Fibroblast of skin of abdomen (primary cell): ENCODE results near the gene APPL1. TPM values are rescaled to one million over a fixed set of nuclear protein-coding genes. Genes with fewer than 3 reads are reported as not detected.

Source experiments
- DNase-seq: peaks from one replicate; pipeline ENCODE4 v3.0.0-alpha.2; 2013
- polyA plus RNA-seq, 2 experiments: library from polyadenylated mRNA; unstranded; fragments of 120-200 nt; gene quantifications; one replicate each; pipeline ENCODE4 v1.2.1, GENCODE V29; 2013; ENCODE audit not compliant: insufficient read length in 2 of 2

Gene APPL1, protein sequence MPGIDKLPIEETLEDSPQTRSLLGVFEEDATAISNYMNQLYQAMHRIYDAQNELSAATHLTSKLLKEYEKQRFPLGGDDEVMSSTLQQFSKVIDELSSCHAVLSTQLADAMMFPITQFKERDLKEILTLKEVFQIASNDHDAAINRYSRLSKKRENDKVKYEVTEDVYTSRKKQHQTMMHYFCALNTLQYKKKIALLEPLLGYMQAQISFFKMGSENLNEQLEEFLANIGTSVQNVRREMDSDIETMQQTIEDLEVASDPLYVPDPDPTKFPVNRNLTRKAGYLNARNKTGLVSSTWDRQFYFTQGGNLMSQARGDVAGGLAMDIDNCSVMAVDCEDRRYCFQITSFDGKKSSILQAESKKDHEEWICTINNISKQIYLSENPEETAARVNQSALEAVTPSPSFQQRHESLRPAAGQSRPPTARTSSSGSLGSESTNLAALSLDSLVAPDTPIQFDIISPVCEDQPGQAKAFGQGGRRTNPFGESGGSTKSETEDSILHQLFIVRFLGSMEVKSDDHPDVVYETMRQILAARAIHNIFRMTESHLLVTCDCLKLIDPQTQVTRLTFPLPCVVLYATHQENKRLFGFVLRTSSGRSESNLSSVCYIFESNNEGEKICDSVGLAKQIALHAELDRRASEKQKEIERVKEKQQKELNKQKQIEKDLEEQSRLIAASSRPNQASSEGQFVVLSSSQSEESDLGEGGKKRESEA
- polyA plus RNA-seq (2013, experiment 1 of 2; ENCODE audit: insufficient read length): 23.6 TPM
- polyA plus RNA-seq (2013, experiment 2 of 2; ENCODE audit: insufficient read length): 24.0 TPM

DNA sequence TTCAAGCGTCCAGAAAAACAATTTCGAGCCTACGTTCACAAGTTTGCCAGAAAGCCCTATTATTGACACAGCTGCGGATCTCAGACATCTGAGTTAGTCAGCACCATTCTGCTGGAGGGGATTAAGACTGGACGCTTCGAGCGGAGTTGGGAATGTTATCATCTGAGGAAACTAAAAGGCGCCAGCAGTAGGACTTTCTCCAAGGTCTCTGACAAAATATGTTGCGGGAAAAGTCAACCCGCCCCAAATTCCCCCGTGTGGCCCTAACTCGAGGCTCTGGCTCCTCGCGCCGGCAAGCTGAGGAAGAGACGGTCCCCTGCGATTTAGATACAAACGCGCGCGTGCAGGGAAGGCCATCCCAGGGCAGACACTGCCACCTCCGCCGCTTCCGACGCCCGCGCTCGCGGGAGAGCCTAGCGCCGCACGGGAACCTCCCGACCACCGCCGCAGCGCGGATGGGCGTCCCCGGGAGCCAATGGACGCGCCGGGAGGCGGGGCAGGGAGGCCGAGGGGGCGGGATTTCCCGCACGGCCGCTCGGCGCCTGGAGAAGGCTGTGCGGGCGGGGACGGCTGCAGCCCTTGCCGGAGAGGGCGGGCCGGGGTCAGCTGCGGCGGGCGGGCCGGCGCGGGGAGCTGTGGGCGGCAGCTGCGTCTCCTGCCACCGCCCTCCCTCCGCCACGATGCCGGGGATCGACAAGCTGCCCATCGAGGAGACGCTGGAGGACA, at the start of gene APPL1:
Gene APPL1 (plus strand): TSS at position 526 of the 726 bp plus-strand sequence. CDS start 155 bp downstream, at position 681.
- DNase-seq: peak; percentile 91

DNA sequence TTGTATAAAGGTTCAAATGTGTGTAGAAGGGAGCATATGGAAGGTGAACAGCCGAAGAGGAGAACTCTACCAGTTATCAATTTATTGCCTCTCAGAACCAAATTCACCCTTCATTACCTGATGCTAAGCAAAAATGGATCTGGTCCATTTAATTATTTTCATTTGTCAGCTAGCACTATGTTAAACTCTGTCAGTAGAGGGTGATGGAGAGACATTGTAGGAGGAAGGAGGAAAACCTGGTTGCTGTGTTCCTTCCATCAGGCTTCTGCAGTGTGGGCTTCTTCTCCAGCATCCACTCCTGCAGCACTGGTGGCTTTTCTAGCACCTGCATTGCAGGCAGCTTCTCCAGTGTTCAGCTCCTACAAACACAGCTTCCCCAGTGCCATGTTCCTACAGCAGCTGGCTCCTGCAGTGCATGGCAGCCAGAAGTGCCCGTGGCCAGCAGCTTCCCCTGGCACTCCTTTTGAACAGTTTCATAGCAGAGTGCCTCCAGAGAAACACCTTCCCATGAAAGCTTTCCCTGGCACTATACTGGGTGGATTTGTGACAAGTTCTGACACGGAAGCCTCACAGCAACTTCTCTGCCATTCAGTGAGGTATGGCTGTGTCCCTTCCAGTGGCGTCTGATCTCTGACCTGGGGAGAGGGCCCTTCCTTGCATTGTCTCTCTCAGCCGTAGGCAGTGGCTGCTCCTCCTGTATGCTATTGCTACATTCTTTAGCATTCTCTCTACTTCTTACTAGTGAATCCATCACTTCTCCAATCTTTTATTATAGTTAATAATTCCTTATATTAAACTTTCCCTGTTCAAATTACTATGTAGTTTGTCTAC, 47.7 kb upstream of the APPL1 start:
- DNase-seq: peak; percentile 24

DNA sequence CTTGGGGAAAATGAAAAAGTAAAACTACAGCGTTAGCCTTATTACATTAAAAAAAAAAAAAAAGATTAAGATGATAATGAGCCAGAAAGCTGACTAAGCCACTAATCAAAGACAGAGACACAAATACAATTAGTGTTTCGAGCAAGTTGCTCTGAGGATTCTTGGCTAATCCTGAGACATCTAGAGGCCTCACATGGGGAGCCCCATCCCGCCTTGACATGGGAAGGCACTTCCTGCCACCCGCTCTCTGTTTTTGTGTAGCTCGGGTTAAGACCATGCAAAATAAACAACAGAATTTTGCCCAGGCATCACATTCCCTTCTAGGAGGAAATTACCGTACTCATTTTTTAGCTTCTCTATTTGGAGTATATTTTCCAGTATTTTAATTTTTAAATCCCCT, 43.0 kb upstream of the APPL1 start:
- DNase-seq: peak; percentile 55

DNA sequence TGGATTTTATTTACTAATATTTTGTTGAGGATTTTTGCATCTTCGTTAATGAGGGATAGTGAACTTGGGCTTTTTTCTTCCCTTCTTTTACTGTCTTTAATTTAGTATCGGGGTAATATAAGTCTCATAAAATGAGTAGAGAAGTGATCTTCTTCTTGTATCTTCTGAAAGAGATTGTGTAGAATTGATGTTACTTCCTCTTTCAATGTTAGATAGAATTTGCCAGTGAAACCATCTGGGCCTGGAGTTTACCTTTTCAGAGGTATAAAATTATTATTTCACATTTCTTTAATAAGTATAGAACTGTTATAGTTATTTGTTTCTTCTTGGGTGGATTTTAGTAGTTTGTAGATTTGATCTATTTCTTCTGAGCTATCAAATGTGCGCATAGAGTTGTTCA, 35.5 kb upstream of the APPL1 start:
- no peak for DNase-seq

DNA sequence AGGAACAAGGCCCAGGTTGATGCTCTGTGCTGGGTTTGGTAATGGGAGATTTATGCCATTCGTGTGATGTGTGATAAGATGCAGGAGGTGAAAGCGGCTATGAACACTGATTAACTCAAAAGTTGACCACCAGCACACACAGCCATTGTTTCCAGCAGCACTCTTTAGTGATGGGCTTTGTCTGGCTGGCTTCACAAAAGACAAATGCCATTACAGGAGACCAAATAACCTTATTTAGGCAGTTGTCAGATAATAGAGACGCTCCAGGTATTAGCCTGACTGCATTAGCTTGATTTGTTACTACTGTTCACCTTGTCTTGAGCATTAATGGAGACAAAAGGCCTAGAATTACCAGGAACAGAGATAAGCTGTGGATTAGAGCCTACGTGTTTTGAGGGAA, 32.9 kb upstream of the APPL1 start:
- no peak for DNase-seq

DNA sequence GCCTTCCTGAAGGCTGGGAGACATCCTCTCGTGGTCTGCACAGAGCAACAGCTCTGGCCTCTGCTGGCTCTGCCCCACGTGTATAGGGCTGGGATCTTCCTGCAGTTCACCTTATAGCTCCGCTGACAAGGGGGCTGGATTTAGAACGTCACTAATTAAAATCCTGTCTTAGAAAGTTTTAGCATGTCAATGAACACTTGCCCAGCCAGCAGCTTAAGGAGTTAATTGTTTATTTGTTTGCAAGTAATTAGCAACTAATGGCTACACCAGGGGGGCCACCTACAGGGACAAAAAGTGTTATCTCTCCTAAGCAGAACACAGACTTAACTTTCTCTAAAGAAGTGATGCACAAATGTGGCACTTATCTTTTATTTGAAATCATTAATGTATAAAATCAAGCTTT, 27.6 kb upstream of the APPL1 start, which contains the start of gene HESX1:
Gene HESX1 (minus strand): TSS at position 84 of the 403 bp plus-strand sequence. CDS start 60 bp downstream, at position 24.
- DNase-seq: no peak

DNA sequence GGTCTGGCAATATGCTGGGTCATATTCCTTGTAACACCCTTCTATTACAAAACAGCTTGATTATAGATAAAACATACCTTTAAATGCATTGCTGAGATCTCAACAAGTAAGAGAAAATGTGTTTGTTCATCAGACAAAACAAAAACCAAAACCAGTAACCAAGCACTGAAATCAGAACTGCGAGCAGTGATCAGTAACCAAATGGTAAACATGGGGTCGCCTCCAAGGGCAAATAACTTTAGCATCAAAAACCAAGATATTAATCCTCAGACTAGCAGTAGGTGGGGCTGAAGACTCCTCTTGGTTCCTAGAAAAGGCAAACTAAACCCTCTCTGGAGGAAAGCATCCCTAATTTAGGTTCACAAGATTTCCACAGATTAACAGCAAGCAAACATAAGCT, 21.1 kb upstream of the APPL1 start:
- no peak for DNase-seq

DNA sequence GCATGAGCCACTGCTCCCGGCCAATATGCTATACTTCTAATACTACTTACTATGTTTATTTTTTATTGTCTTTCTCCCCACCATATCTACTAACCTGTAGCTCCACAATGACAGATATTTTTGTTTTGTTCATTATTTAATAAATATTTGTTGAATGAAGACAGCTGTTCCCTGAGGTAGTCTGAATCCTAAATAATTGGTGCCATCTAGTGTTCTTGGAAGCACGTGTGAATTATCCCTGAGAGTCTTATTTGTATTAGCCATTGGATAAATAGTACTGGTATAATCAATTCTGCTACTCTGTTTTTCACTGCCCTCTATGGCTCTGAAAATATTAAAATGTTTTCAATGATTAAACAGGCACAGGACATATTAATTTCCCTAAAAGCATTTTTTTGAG, 5.6 kb upstream of the APPL1 start:
- DNase-seq: peak; percentile 25

DNA sequence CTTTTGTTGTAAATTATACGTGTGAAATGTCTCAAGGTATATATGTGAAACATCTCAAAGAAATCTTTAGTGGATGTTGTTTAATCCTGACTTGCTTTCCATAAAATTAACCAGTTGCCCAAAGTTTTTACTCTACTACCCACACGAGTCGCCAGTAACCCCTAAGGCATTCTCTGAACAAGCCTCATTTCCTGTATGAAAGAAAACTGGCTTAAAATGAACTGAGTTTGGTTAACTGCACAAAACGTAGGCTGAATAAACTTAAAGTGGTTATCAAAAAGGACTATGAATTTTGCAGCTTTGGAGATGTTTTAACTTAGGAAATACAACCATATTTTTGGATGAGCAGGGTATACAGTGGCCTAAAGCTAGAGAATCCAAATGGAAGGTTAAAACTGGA, 2.7 kb upstream of the APPL1 start:
- DNase-seq: peak; percentile 2

DNA sequence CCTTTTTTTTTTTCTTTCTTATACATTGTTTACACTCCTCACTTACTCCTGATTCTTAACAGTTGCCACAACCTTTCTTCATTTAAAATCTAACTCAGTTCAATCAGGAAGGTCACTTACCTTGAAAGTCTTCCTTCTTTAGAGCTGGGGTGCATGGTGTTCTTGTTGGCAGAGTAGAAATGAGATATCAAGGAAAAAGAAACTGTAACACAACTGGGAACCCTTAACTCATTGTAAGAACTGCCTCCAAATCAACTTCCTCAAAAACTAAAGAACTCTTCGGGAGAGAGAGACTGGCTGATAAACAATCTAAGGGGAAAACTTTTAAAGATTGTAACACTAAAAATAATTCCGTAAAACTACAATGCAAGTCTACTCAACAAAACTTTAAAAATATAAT, 1.4 kb upstream of the APPL1 start:
- no peak for DNase-seq

DNA sequence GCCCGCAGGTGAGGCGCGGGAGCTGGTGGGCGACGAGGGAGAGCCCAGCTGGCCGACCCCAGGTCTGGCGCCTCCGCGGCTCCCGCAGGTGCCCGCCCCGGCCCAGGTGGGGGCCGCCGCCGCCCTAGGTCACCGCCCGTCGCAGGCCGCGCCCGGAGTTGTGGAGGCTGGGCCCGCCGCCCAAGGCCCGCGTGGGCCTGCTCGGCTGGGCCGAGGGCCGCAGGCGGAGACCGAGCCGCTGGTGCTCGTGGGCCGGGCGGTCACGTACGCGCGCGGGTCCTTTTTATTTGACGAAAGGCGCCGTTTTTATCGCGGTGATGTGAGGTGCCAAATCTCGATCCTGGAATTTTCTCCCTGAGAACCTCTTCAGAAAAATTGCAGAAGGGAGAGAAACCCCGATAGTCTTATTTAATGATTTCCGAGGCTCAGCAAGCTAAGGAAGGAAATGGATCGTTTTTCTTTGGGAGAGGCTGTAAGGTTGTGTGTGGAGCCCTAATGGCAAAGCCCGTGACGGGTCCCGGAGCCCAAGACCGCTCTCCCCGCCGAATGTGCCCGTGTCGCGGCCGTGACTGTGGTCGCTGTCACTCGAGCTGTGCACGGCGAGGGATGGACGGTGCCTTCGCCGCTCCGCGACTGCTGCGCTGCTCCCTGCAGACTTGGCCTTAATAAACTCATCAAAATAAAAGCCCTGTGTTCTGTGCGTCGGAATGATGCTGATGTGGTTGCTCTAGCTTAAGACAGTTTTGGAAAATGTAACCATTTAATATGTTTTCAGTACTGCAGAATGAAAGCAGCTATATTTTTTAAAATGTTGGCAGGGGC, 612 bp downstream of the APPL1 start:
- peak; percentile 39 for DNase-seq

DNA sequence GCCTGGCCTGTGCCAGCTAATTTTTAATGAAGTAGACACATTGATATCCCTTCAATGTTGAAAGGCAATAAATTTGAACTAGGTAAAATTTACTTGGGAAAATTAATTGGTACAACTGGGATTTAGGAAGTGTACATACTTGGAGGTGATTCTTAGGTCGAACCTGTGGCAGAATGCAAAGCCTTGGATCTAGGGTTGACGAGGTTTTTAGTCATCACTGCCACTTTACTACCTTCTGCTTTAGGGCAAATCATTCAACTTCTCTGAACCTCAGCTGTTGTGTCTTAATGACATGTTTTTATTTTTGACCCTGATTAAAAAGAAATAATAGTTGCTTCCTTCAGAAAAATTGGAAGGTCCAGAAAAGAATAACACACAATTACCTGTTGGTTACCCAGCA, 2.5 kb downstream of the APPL1 start:
- DNase-seq: no peak

DNA sequence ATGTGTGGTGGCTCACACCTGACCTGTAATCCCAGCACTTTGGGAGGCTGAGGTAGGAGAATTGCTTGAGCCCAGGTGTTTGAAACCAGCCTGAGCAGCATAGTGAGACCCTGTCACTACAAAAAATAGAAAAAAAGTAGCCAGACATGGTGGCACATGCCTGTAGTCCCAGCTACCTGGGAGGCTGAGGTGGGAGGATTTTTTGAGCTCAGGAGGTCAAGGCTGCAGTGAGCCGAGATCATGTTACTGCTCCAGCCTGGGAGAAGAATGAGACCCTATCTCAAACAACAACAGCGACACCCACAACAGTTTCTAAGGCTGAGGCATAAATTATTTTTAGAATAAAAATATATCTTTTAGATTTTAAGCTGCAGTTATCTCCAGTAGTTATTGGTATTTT, 6.3 kb downstream of the APPL1 start:
- no peak for DNase-seq

DNA sequence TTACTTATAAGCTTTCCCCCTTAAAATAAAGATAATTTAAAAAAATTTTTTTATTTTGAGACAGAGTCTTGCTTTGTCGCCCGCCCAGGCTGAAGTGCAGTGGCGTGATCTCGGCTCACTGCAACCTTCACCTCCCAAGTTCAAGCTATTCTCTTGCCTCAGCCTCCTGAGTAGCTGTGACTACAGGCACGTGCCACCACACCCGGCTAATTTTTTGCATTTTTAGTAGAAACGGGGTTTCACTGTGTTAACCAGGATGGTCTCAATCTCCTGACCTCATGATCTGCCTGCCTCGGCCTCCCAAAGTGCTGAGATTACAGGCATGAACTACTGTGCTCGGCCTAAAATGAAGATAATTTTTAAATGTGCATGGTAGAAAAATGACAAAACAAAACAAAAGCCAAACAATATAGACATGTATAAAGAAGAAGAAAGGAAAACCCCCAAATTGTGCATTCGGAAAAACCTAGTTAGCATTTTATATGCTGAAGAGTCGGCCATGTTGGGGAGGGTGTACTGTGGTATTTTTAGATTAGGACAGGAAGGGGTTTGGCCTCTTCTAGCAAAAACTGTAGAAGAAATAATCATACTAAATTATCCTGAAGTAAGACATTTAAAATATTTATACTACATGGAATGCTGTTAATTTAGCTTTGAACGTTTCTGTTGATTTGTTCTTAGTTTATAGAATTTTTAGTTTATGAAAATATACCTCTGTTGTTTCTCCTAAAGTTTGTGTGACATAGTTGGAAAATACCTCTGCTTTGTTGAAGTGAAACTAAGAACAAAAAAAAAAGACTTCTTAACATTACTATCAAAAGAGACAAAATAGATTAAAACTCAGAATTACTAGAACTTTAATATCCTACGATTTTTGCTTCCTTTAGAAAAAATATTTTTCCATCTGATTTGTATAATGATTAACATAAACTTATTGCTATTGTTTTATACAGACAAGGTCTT, 7.4 kb downstream of the APPL1 start:
- DNase-seq: no peak

DNA sequence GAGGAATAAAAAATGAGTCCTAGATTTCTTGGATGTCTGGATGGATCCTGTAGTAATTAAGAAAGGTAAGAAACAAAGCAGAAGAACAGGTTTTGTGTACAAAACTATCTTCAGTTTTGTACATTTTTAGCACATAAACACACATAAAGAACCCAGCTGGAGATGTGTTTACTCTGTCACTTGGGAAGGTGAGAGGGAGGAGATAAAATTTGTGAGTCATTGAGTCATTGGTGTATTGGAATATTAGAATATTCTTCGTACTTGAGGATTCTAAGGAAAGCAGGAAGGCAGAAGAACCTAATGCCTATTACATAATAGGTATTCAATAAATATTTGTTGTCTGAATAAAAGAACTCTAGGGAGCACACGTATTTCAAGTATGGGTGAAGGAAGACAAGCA, 17.4 kb downstream of the APPL1 start:
- no peak for DNase-seq

DNA sequence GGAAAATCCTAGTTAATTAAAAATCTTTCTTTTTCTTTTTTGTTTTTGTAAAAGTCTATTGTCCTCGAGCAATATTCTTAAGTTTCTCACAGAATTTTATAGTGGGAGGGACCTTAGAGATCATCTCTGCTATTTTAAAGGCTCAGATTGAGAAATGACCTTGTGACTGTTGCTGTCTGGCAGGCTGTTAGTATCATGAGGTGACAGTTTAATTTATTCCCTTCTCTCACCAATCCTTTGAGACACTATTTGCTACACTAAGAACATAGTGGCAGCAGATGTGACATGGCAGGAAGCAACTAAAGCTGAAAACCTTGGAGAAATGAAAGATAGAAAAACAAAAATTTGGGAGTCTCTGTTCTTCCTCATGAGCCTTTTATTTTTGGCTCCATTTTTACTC, 24.9 kb downstream of the APPL1 start:
- no peak for DNase-seq

DNA sequence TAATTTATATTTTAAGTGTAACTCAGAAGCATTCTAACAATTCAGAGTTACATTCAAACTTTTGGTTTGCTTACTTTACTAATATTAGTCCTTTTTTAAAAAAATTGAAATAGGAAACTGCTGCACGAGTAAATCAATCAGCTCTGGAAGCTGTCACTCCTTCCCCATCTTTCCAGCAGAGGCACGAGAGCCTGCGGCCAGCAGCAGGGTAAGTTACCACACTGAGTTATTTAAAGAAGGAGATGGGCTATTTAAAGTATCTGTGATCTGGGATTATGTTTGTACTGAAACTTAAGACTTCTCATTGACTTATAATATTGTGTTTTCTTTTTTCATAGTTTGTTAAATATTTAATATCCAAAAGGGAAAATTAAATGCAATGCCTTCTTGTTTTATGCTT, 29.3 kb downstream of the APPL1 start:
- DNase-seq: no peak

DNA sequence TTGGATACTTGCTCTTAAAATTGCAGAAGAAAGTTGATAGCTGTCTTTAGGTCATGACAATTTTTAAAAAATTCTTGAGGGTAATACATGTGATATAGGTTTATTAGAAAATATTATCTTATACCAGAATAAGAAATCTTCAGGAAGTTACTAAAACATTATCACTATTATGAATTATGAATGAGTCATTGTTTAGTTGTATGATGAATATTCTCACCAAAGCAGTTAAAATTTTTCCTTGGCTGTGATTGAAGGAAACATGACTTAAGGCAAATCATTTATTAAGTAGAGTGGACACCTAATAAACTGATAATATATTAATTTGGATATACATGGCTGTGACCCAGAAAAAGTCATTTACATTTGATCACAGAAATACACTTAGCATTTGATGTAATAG, 30.1 kb downstream of the APPL1 start:
- DNase-seq: no peak

DNA sequence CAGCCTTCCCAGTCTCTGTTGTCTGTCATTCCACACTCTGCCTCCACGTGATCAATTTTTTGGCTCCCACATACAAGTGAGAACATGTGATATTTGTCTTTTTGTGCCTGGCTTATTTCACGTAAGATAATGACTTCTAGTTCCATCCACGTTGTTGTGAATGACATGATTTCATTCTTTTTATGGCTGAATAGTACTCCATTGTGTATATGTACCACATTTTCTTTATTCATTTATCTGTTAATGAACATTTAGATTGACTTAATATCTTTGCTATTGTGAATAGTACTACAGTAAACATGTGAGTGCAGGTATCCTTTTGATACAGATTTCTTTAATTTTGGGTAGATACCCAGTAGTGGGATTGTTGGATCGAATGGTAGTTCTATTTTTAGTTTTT, 33.6 kb downstream of the APPL1 start:
- no peak for DNase-seq

DNA sequence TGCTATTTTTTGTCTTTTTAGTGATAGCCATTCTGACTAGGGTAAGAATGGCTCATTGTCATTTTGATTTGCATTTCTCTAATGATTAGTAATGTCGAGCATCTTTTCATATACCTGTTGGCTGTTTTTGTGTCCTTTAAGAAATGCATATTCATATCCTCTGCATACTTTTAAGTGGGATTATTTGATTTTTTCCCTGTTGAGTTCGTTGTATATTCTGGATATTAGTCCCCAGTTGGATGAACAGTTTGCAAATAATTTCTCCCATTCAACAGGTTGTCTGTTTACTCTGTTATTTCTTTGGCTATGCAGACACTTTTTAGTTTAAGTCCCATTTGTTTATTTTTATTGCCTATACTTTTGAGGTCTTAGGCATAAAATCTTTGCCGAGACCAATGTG, 34.4 kb downstream of the APPL1 start:
- DNase-seq: no peak
